HL-60 (cell line): ENCODE measurements around the gene CHD1.

ENCODE experiments used
- DNase-seq, 2 experiments: peaks; one replicate each; pipeline ENCODE4 v3.0.0-alpha.2; 2010 to 2020; ENCODE audit warnings: low read depth in 1 of 2, low spot score in 1 of 2
- H3K27ac ChIP-seq: fragments of 250-450 bp; sonication (Bioruptor Pico); replicated peaks from 2 replicates; pipeline ENCODE4 v1.5.1; 2020; ENCODE audit warnings: mild to moderate bottlenecking, moderate library complexity
- H3K27me3 ChIP-seq: fragments of 250-450 bp; sonication (Bioruptor Pico); 2 replicates; pipeline ENCODE4 v1.5.1; 2021; ENCODE audit warnings: mild to moderate bottlenecking, moderate library complexity; ENCODE audit not compliant: insufficient read depth, poor library complexity, severe bottlenecking
- H3K4me3 ChIP-seq: replicated peaks from 2 replicates; pipeline ENCODE4 v1.5.1; 2011; ENCODE audit warnings: mild to moderate bottlenecking, control low read depth, low read length; ENCODE audit not compliant: insufficient read depth
- GABPA ChIP-seq: IDR thresholded peaks from 2 replicates; pipeline ENCODE4 v1.6.1; 2012; ENCODE audit warnings: low read depth
- POLR2AphosphoS5 ChIP-seq: IDR thresholded peaks from 2 replicates; pipeline ENCODE4 v1.6.1; 2012; ENCODE audit warnings: low read depth
- REST ChIP-seq: IDR thresholded peaks from 2 replicates; pipeline ENCODE4 v1.6.1; 2012; ENCODE audit warnings: low read depth; ENCODE audit not compliant: insufficient replicate concordance
- SPI1 ChIP-seq: IDR thresholded peaks from 2 replicates; pipeline ENCODE4 v1.6.1; 2012; ENCODE audit warnings: low read depth, mild to moderate bottlenecking, borderline replicate concordance
- TF ChIP-seq, protein P1 (sequence below): IDR thresholded peaks from one replicate; pipeline ENCODE4 v1.5.1; 2011; ENCODE audit warnings: low read length, control low read depth, inconsistent platforms; ENCODE audit not compliant: insufficient read depth

The CHD1 gene

DNA sequence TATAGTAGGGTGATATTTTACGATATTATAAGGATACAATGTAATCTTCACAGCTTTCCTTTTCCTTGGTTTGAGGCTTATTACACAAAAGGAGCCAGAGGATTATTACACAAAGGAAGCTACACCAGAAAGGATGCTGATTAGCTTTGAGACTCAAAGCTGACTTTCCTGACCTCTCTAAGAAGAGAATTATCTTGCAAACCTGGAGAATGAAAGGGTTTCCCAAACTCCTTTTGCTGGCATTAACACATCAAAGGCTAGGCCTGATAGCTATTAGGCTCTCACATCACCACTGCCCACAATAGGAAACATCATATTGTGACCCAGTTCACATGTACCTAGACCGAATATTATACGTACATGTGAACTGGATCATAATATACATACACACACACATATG lies 34.2 kb upstream of the CHD1 start:
- Histone ChIP-seq H3K4me3 (no peak overlapping the region), H3K27me3 (no peaks in the 10 kb centered on the region), H3K27ac (no peak overlapping the region)
- TF ChIP-seq GABPA, result no peak
- TF ChIP-seq REST, result no peak
- no peak for TF ChIP-seq SPI1
- TF ChIP-seq, protein P1, sequence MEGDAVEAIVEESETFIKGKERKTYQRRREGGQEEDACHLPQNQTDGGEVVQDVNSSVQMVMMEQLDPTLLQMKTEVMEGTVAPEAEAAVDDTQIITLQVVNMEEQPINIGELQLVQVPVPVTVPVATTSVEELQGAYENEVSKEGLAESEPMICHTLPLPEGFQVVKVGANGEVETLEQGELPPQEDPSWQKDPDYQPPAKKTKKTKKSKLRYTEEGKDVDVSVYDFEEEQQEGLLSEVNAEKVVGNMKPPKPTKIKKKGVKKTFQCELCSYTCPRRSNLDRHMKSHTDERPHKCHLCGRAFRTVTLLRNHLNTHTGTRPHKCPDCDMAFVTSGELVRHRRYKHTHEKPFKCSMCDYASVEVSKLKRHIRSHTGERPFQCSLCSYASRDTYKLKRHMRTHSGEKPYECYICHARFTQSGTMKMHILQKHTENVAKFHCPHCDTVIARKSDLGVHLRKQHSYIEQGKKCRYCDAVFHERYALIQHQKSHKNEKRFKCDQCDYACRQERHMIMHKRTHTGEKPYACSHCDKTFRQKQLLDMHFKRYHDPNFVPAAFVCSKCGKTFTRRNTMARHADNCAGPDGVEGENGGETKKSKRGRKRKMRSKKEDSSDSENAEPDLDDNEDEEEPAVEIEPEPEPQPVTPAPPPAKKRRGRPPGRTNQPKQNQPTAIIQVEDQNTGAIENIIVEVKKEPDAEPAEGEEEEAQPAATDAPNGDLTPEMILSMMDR, result no peak
- TF ChIP-seq POLR2AphosphoS5, result no peak
- no peak for DNase-seq

DNA sequence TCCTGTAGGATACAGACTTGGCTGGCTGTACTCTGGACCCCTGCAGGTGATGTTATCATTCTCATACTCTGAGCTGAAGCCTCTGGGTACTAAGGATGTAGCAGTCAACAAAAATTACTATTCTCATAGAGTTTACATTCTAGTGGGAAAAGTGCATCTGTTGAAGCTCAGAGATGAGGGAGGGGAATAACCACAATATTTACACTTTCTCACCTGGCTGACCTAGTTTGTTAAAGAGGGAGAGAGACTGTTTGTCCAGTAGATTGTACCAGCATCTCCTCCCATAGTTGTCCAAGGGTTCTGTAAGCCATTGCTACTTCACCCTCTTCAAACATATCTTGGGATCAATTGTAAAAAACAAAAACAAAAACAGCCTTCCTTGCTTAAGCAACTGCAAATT lies 33.8 kb upstream of the CHD1 start:
- H3K27ac ChIP-seq, result no peak overlapping the region
- DNase-seq, result no peak
- no peak overlapping the region for H3K4me3 ChIP-seq
- TF ChIP-seq GABPA, result no peak
- TF ChIP-seq POLR2AphosphoS5, result no peak
- no peak for TF ChIP-seq REST
- TF ChIP-seq, protein P1, result no peak
- no peak for TF ChIP-seq SPI1
- no peaks in the 10 kb centered on the region for H3K27me3 ChIP-seq

- no peak for DNase-seq
- no peak overlapping the region for H3K4me3 ChIP-seq
- no peaks in the 10 kb centered on the region for H3K27me3 ChIP-seq
- TF ChIP-seq SPI1, result peak; percentile 65; the same call in 1 of the 2 replicates
- no peak for TF ChIP-seq POLR2AphosphoS5
- no peak for TF ChIP-seq REST
- TF ChIP-seq GABPA, result no peak
- TF ChIP-seq, protein P1, result no peak
- no peak overlapping the region for H3K27ac ChIP-seq
Observed at GRCh38 chr5:98961665-98962344, 33.0 kb upstream of the CHD1 start.
